Right lobe of liver (tissue), 4 donors: Measurements from ENCODE around the gene RBMS3.

ENCODE experiments used
- POLR2A ChIP-seq: fragments of 450-650 bp; IDR thresholded peaks from one replicate; pipeline ENCODE4 v1.6.1; 2017; ENCODE audit warnings: antibody characterized with exemption, mild to moderate bottlenecking
- TF ChIP-seq, protein P1 (sequence below), 4 donors: fragments of 200-600 bp in 3 of 4; fragments of 450-650 bp in 1 of 4; IDR thresholded peaks; one replicate each; pipeline versions ENCODE4 v1.5.1 to v1.8.0; 2016 to 2022; ENCODE audit warnings: antibody characterized with exemption in 4 of 4, mild to moderate bottlenecking in 2 of 4
- donor health status: DM: no; HTN: no; CAD: no.
- donor health status: DM: no; HTN: no; CAD: no.
- donor health status: DM: no; HTN: yes; CAD: no.

DNA sequence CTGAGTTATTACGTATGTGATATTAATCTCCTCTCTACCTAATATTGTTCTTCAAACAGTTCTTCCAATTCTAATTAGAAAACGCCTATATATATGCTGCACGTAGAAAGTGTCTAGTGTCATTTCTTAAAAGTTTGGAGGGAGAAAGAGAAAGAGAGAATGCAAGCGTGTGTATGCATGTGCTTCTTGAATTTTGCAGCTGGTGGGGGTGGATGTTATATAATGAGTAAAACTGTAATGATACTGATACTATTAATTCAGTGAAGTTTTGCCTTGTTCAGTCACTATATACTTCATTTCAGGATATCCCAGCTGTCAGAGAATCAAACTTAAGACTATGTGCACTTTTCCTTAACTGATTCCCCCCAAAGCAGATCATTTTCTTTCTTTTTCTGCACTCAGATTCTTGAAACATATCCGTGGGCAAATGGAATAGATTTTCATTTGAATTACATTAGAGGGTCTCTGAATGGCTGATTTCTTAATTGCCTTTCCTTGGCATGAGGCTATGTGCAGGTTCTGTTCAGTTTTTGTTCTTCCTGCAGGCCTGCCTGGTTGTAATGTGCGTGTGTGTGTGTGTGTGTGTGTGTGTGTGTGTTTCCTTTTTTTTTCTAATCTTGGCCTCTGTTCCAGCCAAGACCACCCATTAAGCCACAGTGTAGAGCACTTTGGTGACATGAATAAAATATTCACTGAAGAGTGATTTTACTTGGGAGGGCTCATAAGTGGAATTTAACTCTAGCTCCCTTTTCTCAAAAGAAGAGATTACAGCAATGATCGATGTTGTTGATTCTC, 617.5 kb downstream of the RBMS3 start:
- TF ChIP-seq, protein P1, sequence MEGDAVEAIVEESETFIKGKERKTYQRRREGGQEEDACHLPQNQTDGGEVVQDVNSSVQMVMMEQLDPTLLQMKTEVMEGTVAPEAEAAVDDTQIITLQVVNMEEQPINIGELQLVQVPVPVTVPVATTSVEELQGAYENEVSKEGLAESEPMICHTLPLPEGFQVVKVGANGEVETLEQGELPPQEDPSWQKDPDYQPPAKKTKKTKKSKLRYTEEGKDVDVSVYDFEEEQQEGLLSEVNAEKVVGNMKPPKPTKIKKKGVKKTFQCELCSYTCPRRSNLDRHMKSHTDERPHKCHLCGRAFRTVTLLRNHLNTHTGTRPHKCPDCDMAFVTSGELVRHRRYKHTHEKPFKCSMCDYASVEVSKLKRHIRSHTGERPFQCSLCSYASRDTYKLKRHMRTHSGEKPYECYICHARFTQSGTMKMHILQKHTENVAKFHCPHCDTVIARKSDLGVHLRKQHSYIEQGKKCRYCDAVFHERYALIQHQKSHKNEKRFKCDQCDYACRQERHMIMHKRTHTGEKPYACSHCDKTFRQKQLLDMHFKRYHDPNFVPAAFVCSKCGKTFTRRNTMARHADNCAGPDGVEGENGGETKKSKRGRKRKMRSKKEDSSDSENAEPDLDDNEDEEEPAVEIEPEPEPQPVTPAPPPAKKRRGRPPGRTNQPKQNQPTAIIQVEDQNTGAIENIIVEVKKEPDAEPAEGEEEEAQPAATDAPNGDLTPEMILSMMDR (IDR thresholded peaks at IDR 0.05), result no peak
- no peak for TF ChIP-seq POLR2A
